GM19023 (cell line): ENCODE data around the gene FBLL1.
"Not testable (repeated sequence)": the region's sequence is repeated elsewhere in the genome, so short reads cannot be mapped to it uniquely, and the experiment has no call there.

Experiments
- ATAC-seq: cut with Tn5 transposase; IDR thresholded peaks from one replicate; pipeline ENCODE4 v1.9.1; 2021; ENCODE audit warnings: mild to moderate bottlenecking, moderate library complexity; ENCODE audit not compliant: unreplicated experiment

FBLL1 gene

DNA sequence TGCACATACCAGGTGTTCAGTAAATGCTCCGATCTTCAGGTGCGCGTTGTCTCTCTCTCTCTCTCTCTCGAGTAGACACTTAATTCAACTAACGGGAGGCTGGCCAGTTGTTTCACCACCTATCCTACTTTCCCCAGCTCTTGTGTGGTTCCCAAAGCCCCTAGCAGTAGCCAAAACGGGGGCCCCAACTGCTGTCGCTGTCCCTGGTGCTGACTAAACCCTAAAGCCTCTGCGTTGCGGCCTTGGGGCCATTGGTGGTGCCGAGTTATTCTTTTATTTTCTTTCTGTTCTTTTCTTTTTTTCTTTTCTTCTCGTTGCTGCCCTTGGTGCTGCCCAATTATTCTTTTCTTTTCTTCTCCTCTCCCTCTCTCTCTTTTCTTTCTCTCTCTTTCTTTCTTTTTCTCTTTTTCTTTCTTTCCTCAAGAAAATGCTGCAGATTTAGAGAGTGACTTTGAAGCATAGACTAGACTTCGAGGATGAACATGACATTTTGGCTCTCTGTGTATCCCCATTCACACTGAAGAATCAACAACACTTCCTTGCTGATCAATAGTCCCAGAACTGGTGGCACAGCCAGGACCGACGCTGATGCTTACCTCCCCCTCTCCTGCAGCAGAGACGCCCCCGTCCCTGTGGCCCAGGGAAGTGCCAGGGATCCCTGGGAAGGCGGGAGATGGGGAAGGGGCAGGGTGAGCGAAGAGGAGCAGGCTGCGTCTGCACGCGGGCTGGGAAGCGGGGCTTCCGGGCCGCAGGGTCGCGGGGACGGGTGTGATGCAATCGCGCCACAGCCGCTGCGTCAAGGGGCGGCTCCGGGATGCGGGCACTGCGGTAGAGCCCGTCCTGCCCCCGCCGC lies at the start of gene FBLL1:
FBLL1 (plus strand) TSS at position 785 of the 853 bp plus-strand sequence. CDS start 200 bp downstream, outside the sequence.
- ATAC-seq = no peak

DNA sequence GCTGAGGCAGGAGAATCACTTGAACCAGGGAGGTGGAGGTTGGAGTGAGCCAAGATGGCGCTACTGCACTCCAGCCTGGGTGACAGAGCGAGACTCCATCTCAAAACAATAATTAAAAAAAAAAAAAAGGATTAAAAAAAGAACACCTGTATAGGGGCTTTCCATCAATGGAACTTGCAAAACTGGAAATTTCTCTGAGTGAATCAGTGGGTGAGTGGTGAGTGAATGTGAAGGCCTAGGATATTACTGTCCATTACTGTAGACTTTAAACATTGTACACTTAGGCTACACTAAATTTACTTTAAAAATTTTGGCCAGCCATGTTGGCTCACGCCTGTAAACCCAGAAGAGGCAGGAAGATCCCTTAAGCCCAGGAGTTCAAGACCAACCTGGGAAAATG lies 48.5 kb upstream of the FBLL1 start:
- no peak for ATAC-seq

DNA sequence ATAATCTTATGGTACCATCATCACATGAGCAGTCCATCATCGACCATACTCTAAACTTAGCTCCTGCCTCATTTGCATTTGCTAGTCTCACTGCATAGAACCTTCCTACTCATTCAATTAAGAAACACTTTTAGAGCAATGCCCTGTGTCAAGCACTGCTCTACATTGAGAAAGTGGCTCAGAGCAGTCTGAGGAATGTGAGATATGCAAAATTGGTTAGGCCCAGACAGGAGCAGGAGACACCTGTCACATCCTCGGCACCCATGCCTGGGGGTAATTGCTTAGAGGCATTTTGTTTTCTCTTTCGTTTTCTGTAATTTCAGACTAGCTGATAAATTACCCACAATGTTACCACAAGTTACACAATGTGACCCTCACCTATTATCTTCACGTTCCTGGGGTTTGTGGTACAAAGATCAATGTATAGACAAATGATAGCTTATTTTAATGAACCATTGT lies 47.7 kb upstream of the FBLL1 start:
- ATAC-seq = peak; percentile 92

DNA sequence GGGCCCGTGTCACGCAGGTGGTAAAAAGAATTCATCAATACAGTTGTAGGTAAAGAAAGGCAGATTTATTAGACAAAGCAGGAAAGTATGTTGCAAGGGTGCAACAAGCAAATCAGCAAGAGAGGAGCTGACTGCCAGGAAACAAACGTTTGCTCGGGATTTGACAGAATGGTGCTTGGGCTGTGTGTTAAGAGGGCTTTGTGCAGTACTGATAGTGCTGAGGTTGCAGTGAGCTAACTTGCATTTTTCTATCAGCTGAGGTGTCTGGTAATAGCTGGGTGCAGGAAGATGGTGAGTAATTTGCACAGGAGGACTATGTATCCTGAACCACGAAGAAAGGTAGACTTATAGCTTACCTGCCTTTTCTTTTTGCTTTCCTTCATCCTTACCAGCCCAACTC lies 46.7 kb upstream of the FBLL1 start:
- no peak for ATAC-seq

DNA sequence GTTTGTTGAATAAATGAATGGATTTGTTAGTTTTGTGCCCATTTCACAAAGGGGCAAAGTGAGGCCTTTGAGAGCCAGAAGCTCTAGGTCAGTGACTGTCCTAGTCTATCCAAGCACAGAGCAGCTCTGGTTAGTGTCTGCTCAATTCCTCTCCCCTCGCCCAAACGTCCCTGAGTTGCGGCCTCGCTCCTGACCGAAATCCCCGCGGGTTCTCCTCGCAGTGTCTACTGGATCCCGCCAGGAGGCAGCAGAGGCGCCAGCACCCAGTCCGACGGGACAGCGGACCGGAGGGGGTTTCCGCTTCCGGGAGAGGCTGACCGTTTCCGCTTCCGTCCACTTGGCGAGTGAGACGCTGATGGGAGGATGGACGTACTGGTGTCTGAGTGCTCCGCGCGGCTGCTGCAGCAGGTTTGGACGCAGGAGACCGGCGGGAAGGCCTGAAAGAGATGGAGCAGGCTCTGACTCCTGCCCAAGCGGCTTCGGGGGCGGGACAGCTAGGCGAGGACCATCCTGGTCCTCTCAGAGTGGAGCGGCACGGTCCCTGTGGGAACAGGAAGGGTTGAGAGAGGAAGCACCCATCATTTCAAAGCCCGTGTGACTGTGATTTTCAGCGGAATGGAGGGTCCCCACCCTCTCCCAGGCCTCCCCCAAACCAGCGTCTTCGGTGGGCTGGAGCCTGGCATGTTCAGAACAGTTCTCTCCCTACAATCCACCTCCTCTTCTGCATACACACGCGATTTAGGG lies 42.8 kb upstream of the FBLL1 start, which contains the start of gene RARS1:
RARS1 (plus strand) TSS at position 336 of the 744 bp plus-strand sequence; CDS start at position 364, 28 bp downstream.
- ATAC-seq = peak; percentile 89

DNA sequence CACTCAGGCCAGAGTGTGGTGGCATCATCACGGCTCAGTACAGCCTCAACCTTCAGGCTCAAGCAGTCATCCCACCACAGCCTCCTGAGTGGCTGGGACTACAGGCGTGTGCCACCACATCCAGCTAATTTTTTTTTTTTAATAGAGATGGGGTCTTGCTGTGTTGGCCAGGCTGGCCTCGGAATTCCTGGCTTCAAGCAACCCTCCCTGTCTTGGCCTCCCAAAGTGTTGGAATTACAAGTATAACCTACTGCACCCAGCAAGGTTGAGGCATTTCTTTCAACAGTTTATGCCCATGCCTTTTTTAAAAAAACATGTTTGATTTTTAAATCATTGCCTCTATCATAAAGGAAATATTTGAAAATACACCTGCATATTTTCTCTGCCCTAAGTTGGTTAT lies 40.0 kb upstream of the FBLL1 start:
- no peak for ATAC-seq

DNA sequence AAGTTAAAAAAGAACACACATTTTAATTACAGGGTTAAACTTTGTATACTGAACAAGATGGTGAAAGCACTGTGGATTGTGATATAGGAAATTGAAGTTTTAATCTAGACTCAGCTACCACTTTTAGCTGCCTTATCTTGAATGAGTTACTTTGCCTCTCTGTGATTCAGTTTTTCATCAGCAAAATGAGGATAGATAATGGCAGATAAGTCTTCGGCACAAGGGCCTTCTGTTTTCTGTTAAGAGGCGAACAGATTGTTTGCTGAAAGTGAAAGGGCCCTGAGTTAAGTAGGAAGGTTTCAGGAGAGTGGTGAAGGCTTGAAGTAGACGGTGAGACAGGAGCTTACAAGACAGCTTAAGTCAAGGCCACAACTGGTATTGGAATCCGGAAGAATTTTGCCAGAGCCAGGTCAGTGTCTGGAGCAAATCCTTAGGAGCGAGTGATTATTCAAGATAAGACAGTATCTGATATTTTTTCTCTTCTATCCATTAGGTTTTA lies 35.0 kb upstream of the FBLL1 start:
- ATAC-seq = no peak

DNA sequence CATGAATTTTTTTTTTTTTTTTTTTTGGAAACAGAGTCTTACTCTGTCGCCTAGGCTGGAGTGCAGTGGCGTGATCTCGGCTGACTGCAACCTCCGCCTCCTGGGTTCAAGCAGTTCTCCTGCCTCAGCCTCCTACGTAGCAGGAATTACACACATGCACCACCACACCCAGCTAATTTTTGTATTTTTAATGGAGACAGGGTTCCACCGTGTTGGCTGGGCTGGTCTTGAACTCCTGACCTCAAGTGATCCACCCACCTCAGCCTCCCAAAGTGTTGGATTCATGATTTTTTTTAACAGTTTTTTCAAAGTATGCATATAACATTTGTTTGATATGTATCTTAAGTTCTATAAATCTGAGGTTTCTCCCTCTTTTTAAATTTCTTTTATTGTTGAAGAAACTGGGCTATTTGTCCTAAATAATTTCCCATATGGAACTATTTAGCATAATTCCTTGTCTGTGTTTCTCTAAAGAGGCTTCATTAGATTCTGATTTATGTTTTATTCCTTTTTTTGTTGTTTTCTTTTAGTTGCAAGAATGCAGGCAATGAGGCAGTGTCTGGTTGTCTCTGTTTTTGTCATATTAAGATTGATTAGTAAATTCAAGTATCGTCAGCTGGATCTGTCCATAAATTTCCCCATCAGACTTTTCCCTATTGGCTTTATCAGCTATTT lies 26.4 kb upstream of the FBLL1 start:
- no peak for ATAC-seq

DNA sequence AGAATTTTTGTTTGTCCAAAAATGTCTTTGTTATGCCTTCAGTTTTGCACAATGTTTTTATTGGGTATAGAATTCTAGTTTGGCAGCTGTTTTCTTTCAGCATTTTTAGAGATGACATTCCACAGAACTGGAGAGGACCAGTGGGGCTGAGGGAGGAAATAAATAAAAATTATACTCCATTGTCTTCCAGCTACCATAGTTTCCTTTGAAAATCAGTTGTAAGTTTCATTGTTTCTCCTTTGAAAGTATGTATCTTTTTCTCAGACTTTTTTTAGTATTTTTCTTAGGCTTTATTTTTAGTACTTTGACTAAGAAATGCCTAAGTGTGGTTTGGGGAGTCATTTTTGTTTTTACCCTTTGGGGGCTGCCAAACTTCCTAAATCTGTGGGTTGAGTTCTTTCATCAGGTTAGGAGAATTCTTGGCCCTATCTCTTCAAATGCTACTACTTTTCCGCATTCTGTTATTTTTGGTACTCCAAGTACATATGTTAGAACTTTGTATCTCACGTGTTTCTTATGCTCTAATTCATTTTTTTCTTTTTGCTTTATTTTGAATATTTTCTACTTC lies 15.2 kb upstream of the FBLL1 start:
- ATAC-seq = no peak

DNA sequence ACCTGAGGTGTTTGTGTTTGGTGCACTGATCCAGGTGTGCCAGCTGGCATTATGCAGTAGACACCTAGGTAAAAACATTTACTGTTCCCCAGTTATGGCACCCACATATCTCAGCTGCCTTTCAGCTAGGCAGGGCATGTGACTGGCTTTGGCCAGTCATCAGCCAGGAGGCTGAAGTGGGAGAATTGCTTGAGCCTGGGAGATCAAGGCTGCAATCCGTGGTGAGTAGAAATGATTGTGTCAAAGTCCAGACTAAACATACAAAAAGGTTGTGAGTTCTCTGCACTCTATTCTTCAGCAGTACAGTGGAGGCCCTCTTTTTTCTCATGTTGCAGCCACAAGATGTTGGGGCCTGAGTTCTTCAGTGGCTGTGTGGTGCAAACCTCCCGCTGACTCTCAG lies 3.2 kb upstream of the FBLL1 start:
- ATAC-seq = no peak

DNA sequence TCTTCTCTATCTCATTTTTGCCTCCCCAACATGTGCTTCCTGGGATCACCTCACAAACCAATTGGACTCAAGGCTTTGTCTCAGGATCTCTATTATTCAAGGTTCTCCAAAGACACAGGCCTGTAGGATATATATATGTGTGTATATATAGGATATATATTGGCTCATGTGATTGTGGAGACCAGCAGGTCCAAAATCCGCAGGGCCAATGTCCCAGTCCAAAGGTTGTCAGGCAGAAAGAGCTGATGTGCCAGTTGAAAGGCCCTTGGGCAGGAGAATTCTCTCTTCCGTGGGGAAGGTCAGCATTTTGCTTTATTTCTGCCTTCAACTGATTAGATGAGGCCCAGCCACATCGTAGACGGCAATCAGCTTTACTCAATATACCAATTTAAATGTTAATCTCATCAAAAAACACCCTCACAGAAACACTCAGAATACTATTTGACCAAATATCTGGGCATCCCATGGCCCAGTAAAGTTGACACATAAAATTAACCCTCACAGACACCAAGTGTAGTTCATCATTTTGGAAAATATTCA lies 1.3 kb upstream of the FBLL1 start:
- no peak for ATAC-seq

DNA sequence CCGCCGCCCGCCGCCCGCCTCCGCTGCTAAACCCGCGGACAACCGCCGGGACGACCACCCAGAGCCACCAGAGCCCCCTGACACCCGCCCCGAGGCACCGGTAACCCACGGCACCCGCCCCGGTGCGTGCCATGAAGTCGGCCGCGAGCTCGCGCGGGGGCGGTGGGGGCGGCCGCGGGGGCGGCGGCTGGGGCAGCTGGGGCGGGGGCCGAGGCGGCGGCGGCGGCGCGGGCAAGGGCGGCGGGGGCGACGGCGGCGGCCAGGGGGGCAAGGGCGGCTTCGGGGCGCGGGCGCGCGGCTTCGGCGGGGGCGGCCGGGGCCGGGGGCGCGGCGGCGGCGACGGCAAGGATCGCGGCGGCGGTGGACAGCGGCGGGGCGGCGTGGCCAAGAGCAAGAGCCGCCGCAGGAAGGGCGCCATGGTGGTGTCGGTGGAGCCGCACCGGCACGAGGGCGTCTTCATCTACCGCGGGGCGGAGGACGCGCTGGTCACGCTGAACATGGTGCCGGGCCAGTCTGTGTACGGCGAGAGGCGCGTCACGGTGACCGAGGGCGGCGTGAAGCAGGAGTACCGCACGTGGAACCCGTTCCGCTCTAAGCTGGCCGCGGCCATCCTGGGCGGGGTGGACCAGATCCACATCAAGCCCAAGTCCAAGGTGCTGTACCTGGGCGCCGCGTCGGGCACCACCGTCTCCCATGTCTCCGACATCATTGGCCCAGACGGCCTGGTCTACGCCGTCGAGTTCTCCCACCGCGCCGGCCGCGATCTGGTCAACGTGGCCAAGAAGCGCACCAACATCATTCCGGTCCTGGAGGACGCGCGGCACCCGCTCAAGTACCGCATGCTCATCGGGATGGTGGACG lies 499 bp downstream of the FBLL1 start:
- no peak for ATAC-seq

DNA sequence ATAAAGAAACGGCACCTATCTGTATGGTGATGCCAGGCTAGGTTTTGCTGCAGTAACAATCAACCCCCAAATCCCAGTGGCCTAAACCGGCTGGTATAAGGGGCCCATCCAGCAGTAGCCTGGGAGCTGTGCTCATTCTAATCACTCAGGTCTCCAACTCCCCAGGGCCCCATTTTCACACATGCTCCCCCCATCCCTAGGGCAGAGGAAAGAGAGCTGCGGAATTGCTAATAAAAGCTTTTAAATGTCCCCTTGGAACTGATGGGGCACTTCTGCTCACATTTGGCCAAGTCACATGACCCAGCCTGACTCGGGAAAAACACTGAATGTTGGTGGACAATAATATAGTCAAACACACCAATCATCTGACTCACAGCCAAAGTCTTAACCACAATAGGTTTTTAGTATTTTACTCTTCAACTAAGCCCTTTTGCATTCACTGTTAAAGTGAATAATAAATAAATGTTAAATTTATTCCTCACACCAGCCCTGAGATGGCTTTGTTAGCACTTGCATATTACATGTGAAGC lies 1.6 kb downstream of the FBLL1 start:
- no peak for ATAC-seq

DNA sequence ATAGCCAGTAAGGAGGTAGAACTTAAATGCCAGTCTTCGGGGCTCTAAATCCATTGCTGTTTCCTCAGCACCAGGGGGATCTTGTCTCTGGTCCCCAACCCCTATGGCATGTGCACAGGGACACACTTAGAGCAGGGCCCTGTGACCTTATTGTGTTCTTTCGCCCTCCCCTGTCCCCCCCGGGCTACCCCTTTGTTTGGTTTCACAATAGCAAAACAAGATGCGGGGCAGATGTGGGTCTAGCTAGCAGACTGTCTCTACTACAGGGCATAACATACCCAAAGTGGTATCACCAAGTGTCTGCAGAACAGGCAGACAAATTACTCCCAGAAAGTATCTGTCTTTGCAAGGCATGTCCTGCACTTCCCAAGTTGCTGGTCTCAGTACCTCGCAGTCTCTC lies 2.1 kb downstream of the FBLL1 start:
- no peak for ATAC-seq

DNA sequence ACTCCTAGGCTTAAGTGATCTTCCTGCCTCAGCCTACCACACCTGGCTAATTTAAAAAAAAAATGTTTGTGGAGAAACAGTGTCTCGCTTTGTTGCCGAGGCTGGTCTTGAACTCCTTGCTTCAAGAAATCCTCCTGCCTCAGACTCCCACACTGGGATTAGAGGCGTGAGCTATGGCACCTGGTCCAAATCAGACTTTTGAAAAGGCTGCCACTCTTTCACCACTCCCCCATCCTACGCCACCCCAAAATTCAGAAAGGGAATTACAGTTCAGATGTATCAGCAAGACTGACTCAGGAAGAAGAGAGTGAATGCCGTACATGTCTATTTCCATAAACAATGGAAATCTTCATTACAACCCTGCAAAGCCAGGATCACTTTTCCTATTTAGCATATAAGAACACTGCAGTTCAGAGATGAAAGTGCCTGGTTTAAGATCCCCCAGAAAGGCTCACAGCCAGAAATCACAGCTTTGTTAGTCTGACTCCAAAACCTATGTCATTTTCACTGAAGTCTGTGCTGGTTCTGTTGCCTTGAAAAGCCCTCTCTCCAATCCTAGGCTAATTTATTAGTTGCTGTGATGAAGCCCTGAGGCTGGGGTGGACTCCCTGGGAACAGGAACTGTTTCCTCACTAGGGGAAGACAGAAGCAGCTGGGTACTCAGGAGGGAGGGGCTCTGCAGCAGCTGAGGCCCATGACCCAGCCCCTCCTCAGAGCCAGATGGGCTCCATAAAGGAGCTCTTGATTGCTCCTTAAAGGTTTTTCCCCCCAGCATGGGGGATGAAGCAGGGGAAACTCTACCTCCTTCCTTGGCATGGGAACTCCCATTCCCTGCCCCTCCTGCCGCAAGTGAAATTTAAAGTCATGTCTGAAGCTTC lies 3.1 kb downstream of the FBLL1 start:
- no peak for ATAC-seq

DNA sequence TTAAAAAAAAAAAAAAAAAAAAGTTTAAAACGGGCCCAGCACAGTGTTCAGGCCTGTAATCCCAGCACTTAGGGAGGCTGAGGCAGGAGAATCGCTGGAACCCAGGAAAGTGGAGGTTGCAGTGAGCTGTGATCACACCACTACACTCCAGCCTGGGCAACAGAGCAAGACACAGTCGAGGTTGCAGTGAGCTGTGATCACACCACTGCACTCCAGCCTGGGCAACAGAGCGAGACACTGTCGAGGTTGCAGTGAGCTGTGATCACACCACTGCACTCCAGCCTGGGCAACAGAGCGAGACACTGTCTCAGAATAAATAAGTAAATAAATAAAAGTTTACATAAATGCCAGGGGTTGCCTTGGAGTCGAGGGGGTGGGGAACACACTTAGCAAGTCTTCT lies 5.2 kb downstream of the FBLL1 start:
- not testable (repeated sequence) for ATAC-seq

DNA sequence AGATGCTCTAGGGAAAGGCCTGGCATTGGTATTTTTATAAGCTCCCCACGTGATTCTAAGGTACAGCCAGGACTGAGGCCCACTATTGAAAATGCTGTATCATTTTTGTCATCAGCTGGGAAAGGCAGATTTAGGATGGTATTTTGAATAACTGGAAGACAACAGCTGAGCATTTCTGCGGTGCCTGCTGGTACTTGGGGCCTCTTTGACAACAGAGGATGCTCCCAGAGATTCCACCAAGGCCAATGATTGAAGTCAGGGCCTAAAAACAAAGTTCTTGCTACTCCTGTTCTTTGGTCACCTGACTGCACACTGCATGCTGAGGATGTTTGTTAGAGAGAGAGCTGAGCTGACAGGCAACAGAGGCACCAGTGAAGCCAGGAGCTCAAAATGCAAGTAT lies 8.1 kb downstream of the FBLL1 start:
- no peak for ATAC-seq

DNA sequence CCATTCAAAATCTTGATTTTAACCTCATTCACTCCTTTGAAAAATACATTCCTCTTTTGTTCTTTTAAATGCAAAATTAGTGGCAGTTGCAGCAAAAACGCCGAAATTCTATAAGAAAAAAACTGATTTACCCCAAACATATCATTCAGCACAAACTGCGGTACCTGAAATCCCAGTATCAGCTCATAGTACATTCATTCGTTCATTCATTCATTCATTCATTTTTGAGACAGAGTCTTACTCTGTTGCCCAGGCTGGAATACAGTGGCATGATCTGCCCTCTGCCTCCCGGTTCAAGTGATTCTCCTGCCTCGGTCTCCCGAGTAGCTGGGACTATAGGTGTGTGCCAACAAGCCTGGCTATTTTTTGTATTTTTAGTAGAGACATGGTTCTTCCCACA lies 20.4 kb downstream of the FBLL1 start:
- ATAC-seq = no peak
